CD4-positive, alpha-beta T cell treated with Interleukin-6 at 100 ng/mL for 8 hours (primary cell): Measurements from ENCODE around the gene AIFM1.
A peak's percentile ranks its signal among the peaks of the same experiment; 100 is the strongest.

Source experiments
- DNase-seq: peaks from one replicate; pipeline ENCODE4 v3.0.0-alpha.2; 2020; ENCODE audit warnings: mixed read lengths, low spot score

Gene AIFM1

GRCh38 chrX:130091980-130092522, 73.6 kb downstream of the AIFM1 start:
- peak; percentile 91 for DNase-seq

- no peak for DNase-seq
Observed at GRCh38 chrX:130090364-130090763, 75.3 kb downstream of the AIFM1 start.

GRCh38 chrX:130086447-130087206, 79.0 kb downstream of the AIFM1 start:
- peak; percentile 81 for DNase-seq

GRCh38 chrX:130085551-130086446, 79.8 kb downstream of the AIFM1 start:
- DNase-seq: no peak

GRCh38 chrX:130084631-130085237, 80.9 kb downstream of the AIFM1 start:
- no peak for DNase-seq

- no peak for DNase-seq
Observed at GRCh38 chrX:130083656-130084382, 81.8 kb downstream of the AIFM1 start.

GRCh38 chrX:130083107-130083490, 82.5 kb downstream of the AIFM1 start:
- DNase-seq: no peak

GRCh38 chrX:130082244-130083106, 83.2 kb downstream of the AIFM1 start:
- DNase-seq: peak; percentile 76

- no peak for DNase-seq
Observed at GRCh38 chrX:130081421-130082045, 84.1 kb downstream of the AIFM1 start.

- DNase-seq: no peak
Observed at GRCh38 chrX:130080791-130081367, 84.8 kb downstream of the AIFM1 start.

GRCh38 chrX:130079824-130080406, 85.7 kb downstream of the AIFM1 start:
- DNase-seq: peak; percentile 64
